Measurements from ENCODE around the gene FSTL4. TPM values are rescaled to one million over a fixed set of nuclear protein-coding genes. Genes with fewer than 3 reads are reported as not detected.

FSTL4 gene
- total and polyA plus RNA-seq, 4 donors: 0.02 to 0.18 TPM; not detected in 2

GRCh38 chr5:133259199-133259997, 352.9 kb downstream of the FSTL4 start:
- no peaks in the 10 kb centered on the region for H3K4me1 ChIP-seq (ENCODE audit: control insufficient read depth in 4 of 4, insufficient read depth in 4 of 4, low read length in 3 of 4)
- H3K27me3 ChIP-seq (ENCODE audit: control insufficient read depth in 4 of 4, insufficient read depth in 4 of 4, low read length in 3 of 4): no peaks in the 10 kb centered on the region
- no peak for DNase-seq (ENCODE audit: low spot score)
- no peak overlapping the region for H3K27ac ChIP-seq (ENCODE audit: low read depth in 1 of 2, low read length in 2 of 2)
- WGBS: 74% methylated on average over 10 of the region's 10 CpGs
- no peak for TF ChIP-seq FOXA2 (IDR thresholded peaks at IDR 0.05)
- H3K4me3 ChIP-seq (ENCODE audit: low read depth in 1 of 3, low read length in 3 of 3): no peak overlapping the region
- no peaks in the 10 kb centered on the region for H3K9me3 ChIP-seq (ENCODE audit: control insufficient read depth in 4 of 4, low read length in 3 of 4)
- H3K36me3 ChIP-seq (ENCODE audit: control insufficient read depth in 4 of 4, insufficient read depth in 3 of 4, low read depth in 1 of 4, low read length in 3 of 4): no peaks in the 10 kb centered on the region
- no peak overlapping the region for H3K9ac ChIP-seq (ENCODE audit: low read depth in 1 of 2, low read length in 2 of 2)

DNA sequence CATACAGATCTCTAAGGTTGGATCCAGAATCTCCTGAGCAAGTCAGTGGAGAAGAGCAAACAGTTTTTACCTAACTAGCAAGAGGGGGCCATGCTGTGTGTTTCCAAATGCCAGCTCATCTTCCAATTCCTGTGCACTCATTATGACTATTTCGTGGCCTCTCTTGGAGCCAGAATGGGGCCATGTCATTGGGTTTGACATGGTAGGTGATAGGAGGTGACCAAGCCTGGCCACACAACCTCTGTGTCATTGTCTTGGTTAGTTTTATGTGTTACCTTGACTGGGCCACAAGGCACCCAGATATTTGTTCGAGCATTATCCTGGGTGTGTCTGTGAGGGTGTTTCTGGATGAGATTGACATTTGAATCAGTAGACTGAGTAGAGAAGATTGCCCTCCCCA, 354.4 kb downstream of the FSTL4 start:
- no peak overlapping the region for H3K4me3 ChIP-seq (ENCODE audit: low read depth in 1 of 3, low read length in 3 of 3)
- DNase-seq (ENCODE audit: low spot score): no peak
- H3K27me3 ChIP-seq (ENCODE audit: control insufficient read depth in 4 of 4, insufficient read depth in 4 of 4, low read length in 3 of 4): no peaks in the 10 kb centered on the region
- no peak overlapping the region for H3K27ac ChIP-seq (ENCODE audit: low read depth in 1 of 2, low read length in 2 of 2)
- no peaks in the 10 kb centered on the region for H3K9me3 ChIP-seq (ENCODE audit: control insufficient read depth in 4 of 4, low read length in 3 of 4)
- H3K36me3 ChIP-seq (ENCODE audit: control insufficient read depth in 4 of 4, insufficient read depth in 3 of 4, low read depth in 1 of 4, low read length in 3 of 4): no peaks in the 10 kb centered on the region
- TF ChIP-seq, protein P1, sequence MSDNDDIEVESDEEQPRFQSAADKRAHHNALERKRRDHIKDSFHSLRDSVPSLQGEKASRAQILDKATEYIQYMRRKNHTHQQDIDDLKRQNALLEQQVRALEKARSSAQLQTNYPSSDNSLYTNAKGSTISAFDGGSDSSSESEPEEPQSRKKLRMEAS (IDR thresholded peaks at IDR 0.05): no peak
- no peak for TF ChIP-seq TAF1 (conservative IDR thresholded peaks at IDR 0.05)
- no peak for TF ChIP-seq FOXA2 (IDR thresholded peaks at IDR 0.05)
- no peak for TF ChIP-seq RXRA (IDR thresholded peaks at IDR 0.05)
- TF ChIP-seq YY1 (IDR thresholded peaks at IDR 0.05): no peak
- TF ChIP-seq GABPA (IDR thresholded peaks at IDR 0.05 in 1 of 2, conservative IDR thresholded peaks at IDR 0.05 in 1 of 2): no peak
- no peak for TF ChIP-seq HNF4A (conservative IDR thresholded peaks at IDR 0.05)
- no peak for TF ChIP-seq RAD21 (IDR thresholded peaks at IDR 0.05)
- TF ChIP-seq EGR1 (IDR thresholded peaks at IDR 0.05; ENCODE audit: low read depth in 2 of 2): no peak
- TF ChIP-seq, protein P2, sequence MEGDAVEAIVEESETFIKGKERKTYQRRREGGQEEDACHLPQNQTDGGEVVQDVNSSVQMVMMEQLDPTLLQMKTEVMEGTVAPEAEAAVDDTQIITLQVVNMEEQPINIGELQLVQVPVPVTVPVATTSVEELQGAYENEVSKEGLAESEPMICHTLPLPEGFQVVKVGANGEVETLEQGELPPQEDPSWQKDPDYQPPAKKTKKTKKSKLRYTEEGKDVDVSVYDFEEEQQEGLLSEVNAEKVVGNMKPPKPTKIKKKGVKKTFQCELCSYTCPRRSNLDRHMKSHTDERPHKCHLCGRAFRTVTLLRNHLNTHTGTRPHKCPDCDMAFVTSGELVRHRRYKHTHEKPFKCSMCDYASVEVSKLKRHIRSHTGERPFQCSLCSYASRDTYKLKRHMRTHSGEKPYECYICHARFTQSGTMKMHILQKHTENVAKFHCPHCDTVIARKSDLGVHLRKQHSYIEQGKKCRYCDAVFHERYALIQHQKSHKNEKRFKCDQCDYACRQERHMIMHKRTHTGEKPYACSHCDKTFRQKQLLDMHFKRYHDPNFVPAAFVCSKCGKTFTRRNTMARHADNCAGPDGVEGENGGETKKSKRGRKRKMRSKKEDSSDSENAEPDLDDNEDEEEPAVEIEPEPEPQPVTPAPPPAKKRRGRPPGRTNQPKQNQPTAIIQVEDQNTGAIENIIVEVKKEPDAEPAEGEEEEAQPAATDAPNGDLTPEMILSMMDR (IDR thresholded peaks at IDR 0.05; ENCODE audit: low read depth, low read length, missing input control): no peak
- TF ChIP-seq FOXA1 (IDR thresholded peaks at IDR 0.05): no peak
- TF ChIP-seq HNF4G (IDR thresholded peaks at IDR 0.05): no peak
- no peak for TF ChIP-seq REST (IDR thresholded peaks at IDR 0.05)
- TF ChIP-seq NR2F2 (IDR thresholded peaks at IDR 0.05): no peak
- WGBS: 96% methylated on average over 2 of the region's 2 CpGs
- H3K9ac ChIP-seq (ENCODE audit: low read depth in 1 of 2, low read length in 2 of 2): no peak overlapping the region
- no peaks in the 10 kb centered on the region for H3K4me1 ChIP-seq (ENCODE audit: control insufficient read depth in 4 of 4, insufficient read depth in 4 of 4, low read length in 3 of 4)

All from liver (tissue), 9 donors.